Uterus (tissue), 2 donors: ENCODE measurements around the gene NFIL3.

Source experiments
- POLR2A ChIP-seq, 2 donors: fragments of 450-650 bp; IDR thresholded peaks; one replicate each; pipeline ENCODE4 v1.6.1; 2016; ENCODE audit warnings: antibody characterized with exemption in 2 of 2, mild to moderate bottlenecking in 1 of 2, moderate library complexity in 1 of 2
- TF ChIP-seq, protein P1 (sequence below), 4 experiments: fragments of 200-600 bp in 2 of 4; fragments of 450-650 bp in 2 of 4; sonication (generic) in 2 of 4; IDR thresholded peaks; one replicate each; pipeline ENCODE4 v1.5.1; 2016 to 2019; ENCODE audit warnings: antibody characterized with exemption in 4 of 4, mild to moderate bottlenecking in 2 of 4, moderate library complexity in 1 of 4

DNA sequence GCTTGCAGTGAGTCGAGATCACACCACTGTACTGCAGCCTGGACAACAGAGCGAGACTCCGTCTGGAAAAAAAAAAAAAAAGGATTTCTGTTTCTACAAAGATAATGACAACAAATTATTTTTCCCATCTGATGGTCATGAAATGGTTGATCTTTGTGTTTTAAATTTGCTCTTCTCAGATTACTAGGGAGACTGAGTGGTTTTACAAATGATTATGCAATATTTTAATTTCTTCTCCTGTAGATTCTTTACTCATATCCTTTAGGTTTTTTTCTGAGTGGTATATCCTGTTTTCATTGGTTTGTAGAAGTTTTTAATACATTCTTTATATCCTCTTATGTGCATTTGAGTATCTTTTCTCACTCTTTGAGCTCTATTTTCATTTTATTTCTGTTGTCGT lies 41.3 kb downstream of the NFIL3 start:
- no peak for TF ChIP-seq POLR2A (IDR thresholded peaks at IDR 0.05)
- TF ChIP-seq, protein P1, sequence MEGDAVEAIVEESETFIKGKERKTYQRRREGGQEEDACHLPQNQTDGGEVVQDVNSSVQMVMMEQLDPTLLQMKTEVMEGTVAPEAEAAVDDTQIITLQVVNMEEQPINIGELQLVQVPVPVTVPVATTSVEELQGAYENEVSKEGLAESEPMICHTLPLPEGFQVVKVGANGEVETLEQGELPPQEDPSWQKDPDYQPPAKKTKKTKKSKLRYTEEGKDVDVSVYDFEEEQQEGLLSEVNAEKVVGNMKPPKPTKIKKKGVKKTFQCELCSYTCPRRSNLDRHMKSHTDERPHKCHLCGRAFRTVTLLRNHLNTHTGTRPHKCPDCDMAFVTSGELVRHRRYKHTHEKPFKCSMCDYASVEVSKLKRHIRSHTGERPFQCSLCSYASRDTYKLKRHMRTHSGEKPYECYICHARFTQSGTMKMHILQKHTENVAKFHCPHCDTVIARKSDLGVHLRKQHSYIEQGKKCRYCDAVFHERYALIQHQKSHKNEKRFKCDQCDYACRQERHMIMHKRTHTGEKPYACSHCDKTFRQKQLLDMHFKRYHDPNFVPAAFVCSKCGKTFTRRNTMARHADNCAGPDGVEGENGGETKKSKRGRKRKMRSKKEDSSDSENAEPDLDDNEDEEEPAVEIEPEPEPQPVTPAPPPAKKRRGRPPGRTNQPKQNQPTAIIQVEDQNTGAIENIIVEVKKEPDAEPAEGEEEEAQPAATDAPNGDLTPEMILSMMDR (IDR thresholded peaks at IDR 0.05), result no peak
